ENCODE measurements around the gene SLC25A1. TPM values are rescaled to one million over a fixed set of nuclear protein-coding genes. Genes with fewer than 3 reads are reported as not detected.
"Not testable (repeated sequence)": the region's sequence is repeated elsewhere in the genome, so short reads cannot be mapped to it uniquely, and the experiment has no call there.

The SLC25A1 gene
- total and polyA plus RNA-seq, 5 donors from 2014 or later: 27.6 to 62.9 (median 46.9) TPM

- H3K9me3 ChIP-seq (ENCODE audit: control insufficient read depth in 2 of 2, low read length in 2 of 2): no peaks in the 10 kb centered on the region
- H3K27me3 Mint-ChIP-seq: peaks cover 51% of the 10 kb centered on the region
- no peaks in the 10 kb centered on the region for H3K36me3 Mint-ChIP-seq
Measured at GRCh38 chr22:19166421-19166820, 12.1 kb downstream of the SLC25A1 start.

GRCh38 chr22:19164425-19164824 lies 14.1 kb downstream of the SLC25A1 start:
- ATAC-seq (ENCODE audit: low read depth in 2 of 2): no peak
- H3K27me3 Mint-ChIP-seq: peaks cover 51% of the 10 kb centered on the region

More at GRCh38 chr22:19166421-19166820, 12.1 kb downstream of the SLC25A1 start:
- ATAC-seq (ENCODE audit: low read depth in 2 of 2) (no peak), DNase-seq (no peak)
- peaks cover 16% of the 10 kb centered on the region for H3K27me3 ChIP-seq (ENCODE audit: control insufficient read depth, insufficient read depth, low read length)
- H3K27ac ChIP-seq (ENCODE audit: insufficient read depth, low read length, poor library complexity, severe bottlenecking): no peak overlapping the region
- peaks cover 20% of the 10 kb centered on the region for H3K4me1 ChIP-seq (ENCODE audit: control insufficient read depth, insufficient read depth, low read length, poor library complexity, severe bottlenecking)
- H3K4me3 ChIP-seq (ENCODE audit: low read depth, low read length): no peak overlapping the region
- no peaks in the 10 kb centered on the region for H3K36me3 ChIP-seq (ENCODE audit: control insufficient read depth, insufficient read depth, low read length)
- peaks cover 0 to 18% (median 7%) of the 10 kb centered on the region in 4 donors for H3K4me1 Mint-ChIP-seq
- no peak overlapping the region for H3K27ac Mint-ChIP-seq
- no peak overlapping the region for H3K4me3 Mint-ChIP-seq
- peaks cover 0 to 2% (median 0%) of the 10 kb centered on the region in 7 donors for H3K9me3 Mint-ChIP-seq

GRCh38 chr22:19158649-19159048 lies 19.9 kb downstream of the SLC25A1 start:
- ATAC-seq (ENCODE audit: low read depth in 2 of 2); DNase-seq; H3K36me3 ChIP-seq (ENCODE audit: control insufficient read depth, insufficient read depth, low read length); H3K27ac ChIP-seq (ENCODE audit: insufficient read depth, low read length, poor library complexity, severe bottlenecking); H3K4me3 ChIP-seq (ENCODE audit: low read depth, low read length); H3K4me1 ChIP-seq (ENCODE audit: control insufficient read depth, insufficient read depth, low read length, poor library complexity, severe bottlenecking); H3K9me3 ChIP-seq (ENCODE audit: control insufficient read depth in 2 of 2, low read length in 2 of 2); H3K4me1 Mint-ChIP-seq; H3K4me3 Mint-ChIP-seq; H3K27me3 ChIP-seq (ENCODE audit: control insufficient read depth, insufficient read depth, low read length); H3K27ac Mint-ChIP-seq; H3K36me3 Mint-ChIP-seq; H3K9me3 Mint-ChIP-seq: not testable (repeated sequence)
- H3K27me3 Mint-ChIP-seq: peaks cover 37% of the 10 kb centered on the region

More at GRCh38 chr22:19164425-19164824, 14.1 kb downstream of the SLC25A1 start:
- Mint-ChIP-seq H3K4me3 (peak overlapping the region in 1 of 4 donors; percentile 27), H3K36me3 (no peaks in the 10 kb centered on the region), H3K27ac (no peak overlapping the region), H3K9me3 (peaks cover 0 to 1% (median 0%) of the 10 kb centered on the region in 7 donors), H3K4me1 (peaks cover 0 to 4% (median 0%) of the 10 kb centered on the region in 4 donors)
- peaks cover 16% of the 10 kb centered on the region for H3K27me3 ChIP-seq (ENCODE audit: control insufficient read depth, insufficient read depth, low read length)
- H3K9me3 ChIP-seq (ENCODE audit: control insufficient read depth in 2 of 2, low read length in 2 of 2): no peaks in the 10 kb centered on the region
- peaks cover 5% of the 10 kb centered on the region for H3K4me1 ChIP-seq (ENCODE audit: control insufficient read depth, insufficient read depth, low read length, poor library complexity, severe bottlenecking)
- no peak overlapping the region for H3K4me3 ChIP-seq (ENCODE audit: low read depth, low read length)
- H3K36me3 ChIP-seq (ENCODE audit: control insufficient read depth, insufficient read depth, low read length): no peaks in the 10 kb centered on the region
- no peak for DNase-seq
- no peak overlapping the region for H3K27ac ChIP-seq (ENCODE audit: insufficient read depth, low read length, poor library complexity, severe bottlenecking)

GRCh38 chr22:19156109-19156508 lies 22.4 kb downstream of the SLC25A1 start:
- not testable (repeated sequence) for H3K36me3 Mint-ChIP-seq; H3K4me3 Mint-ChIP-seq; H3K27ac Mint-ChIP-seq; DNase-seq; H3K4me3 ChIP-seq (ENCODE audit: low read depth, low read length); ATAC-seq (ENCODE audit: low read depth in 2 of 2); H3K27ac ChIP-seq (ENCODE audit: insufficient read depth, low read length, poor library complexity, severe bottlenecking); H3K36me3 ChIP-seq (ENCODE audit: control insufficient read depth, insufficient read depth, low read length); H3K9me3 Mint-ChIP-seq; H3K4me1 ChIP-seq (ENCODE audit: control insufficient read depth, insufficient read depth, low read length, poor library complexity, severe bottlenecking); H3K9me3 ChIP-seq (ENCODE audit: control insufficient read depth in 2 of 2, low read length in 2 of 2)
- peaks cover 13% of the 10 kb centered on the region for H3K27me3 ChIP-seq (ENCODE audit: control insufficient read depth, insufficient read depth, low read length)
- H3K4me1 Mint-ChIP-seq: peaks cover 0 to 15% (median 6%) of the 10 kb centered on the region in 4 donors
- peaks cover 50% of the 10 kb centered on the region for H3K27me3 Mint-ChIP-seq

- peak overlapping the region in 1 of 3 donors; percentile 88 for H3K27ac Mint-ChIP-seq
- peaks cover 0 to 5% (median 0%) of the 10 kb centered on the region in 7 donors for H3K9me3 Mint-ChIP-seq
- no peak for ATAC-seq (ENCODE audit: low read depth in 2 of 2)
Measured at GRCh38 chr22:19152942-19153883, 25.3 kb downstream of the SLC25A1 start.

GRCh38 chr22:19151329-19152191 lies 27.0 kb downstream of the SLC25A1 start:
- no peak for ATAC-seq (ENCODE audit: low read depth in 2 of 2)
- Mint-ChIP-seq H3K36me3 (no peaks in the 10 kb centered on the region), H3K9me3 (peaks cover 0 to 5% (median 0%) of the 10 kb centered on the region in 7 donors), H3K27me3 (peaks cover 69% of the 10 kb centered on the region), H3K4me3 (peak overlapping the region; percentile 1 to 81 (median 70)), H3K27ac (no peak overlapping the region), H3K4me1 (peaks cover 0 to 19% (median 11%) of the 10 kb centered on the region in 4 donors)
- Histone ChIP-seq H3K4me1 (ENCODE audit: control insufficient read depth, insufficient read depth, low read length, poor library complexity, severe bottlenecking) (peaks cover 16% of the 10 kb centered on the region), H3K27ac (ENCODE audit: insufficient read depth, low read length, poor library complexity, severe bottlenecking) (no peak overlapping the region), H3K27me3 (ENCODE audit: control insufficient read depth, insufficient read depth, low read length) (peaks cover 17% of the 10 kb centered on the region), H3K9me3 (ENCODE audit: control insufficient read depth in 2 of 2, low read length in 2 of 2) (no peaks in the 10 kb centered on the region), H3K36me3 (ENCODE audit: control insufficient read depth, insufficient read depth, low read length) (no peaks in the 10 kb centered on the region), H3K4me3 (ENCODE audit: low read depth, low read length) (no peak overlapping the region)
- no peak for DNase-seq

More at GRCh38 chr22:19152942-19153883, 25.3 kb downstream of the SLC25A1 start:
- Histone ChIP-seq H3K4me3 (ENCODE audit: low read depth, low read length) (no peak overlapping the region), H3K36me3 (ENCODE audit: control insufficient read depth, insufficient read depth, low read length) (no peaks in the 10 kb centered on the region), H3K9me3 (ENCODE audit: control insufficient read depth in 2 of 2, low read length in 2 of 2) (no peaks in the 10 kb centered on the region), H3K27me3 (ENCODE audit: control insufficient read depth, insufficient read depth, low read length) (peaks cover 17% of the 10 kb centered on the region), H3K27ac (ENCODE audit: insufficient read depth, low read length, poor library complexity, severe bottlenecking) (no peak overlapping the region), H3K4me1 (ENCODE audit: control insufficient read depth, insufficient read depth, low read length, poor library complexity, severe bottlenecking) (peaks cover 16% of the 10 kb centered on the region)
- H3K4me1 Mint-ChIP-seq: peaks cover 0 to 18% (median 9%) of the 10 kb centered on the region in 4 donors
- DNase-seq: no peak
- no peaks in the 10 kb centered on the region for H3K36me3 Mint-ChIP-seq
- H3K27me3 Mint-ChIP-seq: peaks cover 57% of the 10 kb centered on the region
- peak overlapping the region in 2 of 4 donors; percentile 0 to 49 for H3K4me3 Mint-ChIP-seq

GRCh38 chr22:19150482-19151328 lies 27.8 kb downstream of the SLC25A1 start:
- H3K4me3 ChIP-seq (ENCODE audit: low read depth, low read length): no peak overlapping the region
- Mint-ChIP-seq H3K27ac (peak overlapping the region in 1 of 3 donors; percentile 72), H3K4me3 (peak overlapping the region; percentile 1 to 77 (median 59)), H3K9me3 (peaks cover 0 to 5% (median 0%) of the 10 kb centered on the region in 7 donors), H3K27me3 (peaks cover 68% of the 10 kb centered on the region), H3K4me1 (peaks cover 0 to 19% (median 11%) of the 10 kb centered on the region in 4 donors), H3K36me3 (no peaks in the 10 kb centered on the region)
- peaks cover 16% of the 10 kb centered on the region for H3K4me1 ChIP-seq (ENCODE audit: control insufficient read depth, insufficient read depth, low read length, poor library complexity, severe bottlenecking)
- no peaks in the 10 kb centered on the region for H3K9me3 ChIP-seq (ENCODE audit: control insufficient read depth in 2 of 2, low read length in 2 of 2)
- ATAC-seq (ENCODE audit: low read depth in 2 of 2) (no peak), DNase-seq (no peak)
- no peaks in the 10 kb centered on the region for H3K36me3 ChIP-seq (ENCODE audit: control insufficient read depth, insufficient read depth, low read length)
- peaks cover 17% of the 10 kb centered on the region for H3K27me3 ChIP-seq (ENCODE audit: control insufficient read depth, insufficient read depth, low read length)
- no peak overlapping the region for H3K27ac ChIP-seq (ENCODE audit: insufficient read depth, low read length, poor library complexity, severe bottlenecking)

All from CD4-positive, CD25-positive, alpha-beta regulatory T cell (primary cell).